HepG2 (cell line): Measurements from ENCODE around the gene ZCCHC3. TPM values are rescaled to one million over a fixed set of nuclear protein-coding genes. Genes with fewer than 3 reads are reported as not detected.

ENCODE experiments used
- ARNTL ChIP-seq: sonication (generic); formaldehyde crosslinking; IDR thresholded peaks from 2 replicates; pipeline ENCODE4 v1.4.0; 2020; ENCODE audit warnings: mild to moderate bottlenecking, missing genetic modification reagents
- ATF7-NPFF ChIP-seq: sonication (generic); formaldehyde crosslinking; IDR thresholded peaks from 2 replicates; pipeline ENCODE4 v1.8.1; 2023; ENCODE audit warnings: mild to moderate bottlenecking, low read depth, missing genetic modification reagents, moderate library complexity
- BCL6 ChIP-seq: IDR thresholded peaks from 2 replicates; pipeline ENCODE4 v1.6.1; 2016; ENCODE audit warnings: missing genetic modification reagents, missing compliant biosample characterization
- DNMT3B ChIP-seq: conservative IDR thresholded peaks from 2 replicates; pipeline ENCODE4 v1.6.1; 2016; ENCODE audit warnings: missing biosample characterization, control low read depth
- E2F1 ChIP-seq: sonication (generic); formaldehyde crosslinking; IDR thresholded peaks from 2 replicates; pipeline ENCODE4 v1.5.0; 2020; ENCODE audit warnings: missing genetic modification reagents
- ELF1 ChIP-seq: sonication (generic); formaldehyde crosslinking; IDR thresholded peaks from 2 replicates; pipeline ENCODE4 v1.4.0; 2020; ENCODE audit warnings: missing genetic modification reagents
- HNF1B ChIP-seq: sonication (generic); formaldehyde crosslinking; IDR thresholded peaks from 2 replicates; pipeline ENCODE4 v1.5.1; 2020; ENCODE audit warnings: mild to moderate bottlenecking, moderate library complexity, missing genetic modification reagents
- MAX ChIP-seq: IDR thresholded peaks from 2 replicates; pipeline ENCODE4 v1.6.1; 2012; ENCODE audit warnings: inconsistent platforms
- MXD1 ChIP-seq: sonication (generic); formaldehyde crosslinking; IDR thresholded peaks from 2 replicates; pipeline ENCODE4 v1.4.0; 2020; ENCODE audit warnings: mild to moderate bottlenecking, missing genetic modification reagents
- MXD4 ChIP-seq: IDR thresholded peaks from 2 replicates; pipeline ENCODE4 v1.6.1; 2016; ENCODE audit warnings: mild to moderate bottlenecking, missing biosample characterization, missing genetic modification reagents
- NAIF1 ChIP-seq: sonication (generic); formaldehyde crosslinking; IDR thresholded peaks from 2 replicates; pipeline ENCODE4 v1.5.0; 2020; ENCODE audit warnings: mild to moderate bottlenecking, missing genetic modification reagents, borderline replicate concordance
- POLR2A ChIP-seq, 2 experiments: IDR thresholded peaks; 2 replicates each; pipeline ENCODE4 v1.6.1; 2011; ENCODE audit warnings: low read depth in 2 of 2, low read length in 2 of 2, mild to moderate bottlenecking in 1 of 2, moderate library complexity in 1 of 2; ENCODE audit not compliant: insufficient read depth in 1 of 2
- SALL1 ChIP-seq: sonication (generic); formaldehyde crosslinking; IDR thresholded peaks from 2 replicates; pipeline ENCODE4 v1.8.0; 2022; ENCODE audit warnings: mild to moderate bottlenecking, missing genetic modification reagents
- SP1 ChIP-seq, 2 experiments: fragments of 450-650 bp in 1 of 2; sonication (generic) in 1 of 2; formaldehyde crosslinking in 1 of 2; IDR thresholded peaks; 2 replicates each; pipeline versions ENCODE4 v1.4.0 to v1.6.1; 2016 to 2020; ENCODE audit warnings: missing genetic modification reagents in 1 of 2
- THAP9 ChIP-seq: sonication (generic); formaldehyde crosslinking; IDR thresholded peaks from 2 replicates; pipeline ENCODE4; 2020; ENCODE audit warnings: missing genetic modification reagents, mild to moderate bottlenecking, borderline replicate concordance
- THYN1 ChIP-seq: sonication (generic); formaldehyde crosslinking; IDR thresholded peaks from 2 replicates; pipeline ENCODE4 v1.8.1; 2023; ENCODE audit warnings: low read depth, mild to moderate bottlenecking, moderate library complexity, missing genetic modification reagents, borderline replicate concordance
- ZC3H13 ChIP-seq: sonication (generic); formaldehyde crosslinking; IDR thresholded peaks from 2 replicates; pipeline ENCODE4 v1.8.1; 2023; ENCODE audit warnings: mild to moderate bottlenecking, missing genetic modification reagents, moderate library complexity
- ZNF546 ChIP-seq: sonication (generic); formaldehyde crosslinking; conservative IDR thresholded peaks from 2 replicates; pipeline ENCODE4 v1.8.1; 2023; ENCODE audit warnings: mild to moderate bottlenecking, missing genetic modification reagents
- ZNF562 ChIP-seq: sonication (generic); formaldehyde crosslinking; IDR thresholded peaks from 2 replicates; pipeline ENCODE4 v1.8.0; 2022; ENCODE audit warnings: missing genetic modification reagents, borderline replicate concordance
- ZNF644 ChIP-seq: IDR thresholded peaks from 2 replicates; pipeline ENCODE4 v1.6.1; 2016; ENCODE audit warnings: low read depth
- ZNF883 ChIP-seq: sonication (generic); formaldehyde crosslinking; IDR thresholded peaks from 2 replicates; pipeline ENCODE4 v1.5.1; 2020; ENCODE audit warnings: mild to moderate bottlenecking, missing genetic modification reagents; ENCODE audit errors: not compliant biosample characterization
- polyA plus RNA-seq, 8 experiments: library from polyadenylated mRNA; depleted of rRNA in 3 of 8; stranded (reverse) in 7 of 8; unstranded in 1 of 8; fragments of >200 nt; fragmentation: Illumina TruSeq in 4 of 8; extraction: Trizol in 4 of 8; gene quantifications; 2 replicates each; pipeline versions ENCODE4 v1.2.1 to v1.2.3, GENCODE V29; 2011 to 2016; ENCODE audit warnings: low read depth in 4 of 8, missing spikeins in 1 of 8, mixed read lengths in 1 of 8; ENCODE audit not compliant: insufficient read depth in 1 of 8
- total RNA-seq, 5 experiments: library from RNA; depleted of rRNA; stranded (reverse); fragments of >200 nt; fragmentation: Illumina TruSeq; extraction: Trizol; gene quantifications; 2 replicates each; pipeline ENCODE4 v1.2.3, GENCODE V29; 2016; ENCODE audit warnings: low read depth in 1 of 5

ZCCHC3 gene
- total and polyA plus RNA-seq, 2 of the 13 experiments (the other 11 are each of a cell fraction or from before 2014, with no cell fraction given): 46.6 to 63.0 TPM

- peak; percentile 65 for TF ChIP-seq ATF7-NPFF (CRISPR knock-in tag)
- peak; percentile 70; the same call in 1 of the 2 replicates for TF ChIP-seq MXD1 (CRISPR knock-in tag)
- TF ChIP-seq E2F1 (CRISPR knock-in tag): 0 out of 2 replicates have a peak, but pooled peaks have one; percentile 37
- peak; percentile 35 for TF ChIP-seq ZNF883
- peak; percentile 88 for TF ChIP-seq MAX
- TF ChIP-seq NAIF1 (CRISPR knock-in tag): 0 out of 2 replicates have a peak, but pooled peaks have one; percentile 69
- no peak for TF ChIP-seq SP1 (IDR thresholded peaks at IDR 0.05)
- TF ChIP-seq SP1 (CRISPR knock-in tag; IDR thresholded peaks at IDR 0.05): peak; percentile 61
- TF ChIP-seq HNF1B (CRISPR knock-in tag): peak; percentile 70
- TF ChIP-seq ZC3H13 (CRISPR knock-in tag): no peak
- peak; percentile 55; the same call in 1 of the 2 replicates for TF ChIP-seq ARNTL (CRISPR knock-in tag)
- TF ChIP-seq POLR2A (IDR thresholded peaks at IDR 0.05; ENCODE audit: insufficient read depth in 1 of 2, low read depth in 2 of 2, low read length in 2 of 2): peak; percentile 57 to 70; a peak in 3 of 4 replicates
- peak; percentile 49 for TF ChIP-seq ELF1 (CRISPR knock-in tag)
- peak; percentile 30; the same call in 1 of the 2 replicates for TF ChIP-seq ZNF546 (CRISPR knock-in tag)
- TF ChIP-seq BCL6 (CRISPR knock-in tag): peak; percentile 23; the same call in 1 of the 2 replicates
- 0 out of 2 replicates have a peak, but pooled peaks have one; percentile 76 for TF ChIP-seq THYN1 (CRISPR knock-in tag)
- no peak for TF ChIP-seq MXD4 (CRISPR knock-in tag)
- TF ChIP-seq SALL1 (CRISPR knock-in tag): peak; percentile 66
- TF ChIP-seq ZNF562 (CRISPR knock-in tag): no peak
- no peak for TF ChIP-seq ZNF644 (CRISPR knock-in tag)
- TF ChIP-seq DNMT3B: 0 out of 2 replicates have a peak, but pooled peaks have one; percentile 76
- TF ChIP-seq THAP9 (CRISPR knock-in tag): peak; percentile 68; the same call in 1 of the 2 replicates
Observed at GRCh38 chr20:290084-290831, 7.1 kb upstream of the ZCCHC3 start, which contains the start of gene C20orf96 (continued).
